C4-2B (cell line): Measurements from ENCODE around the gene HP.
"Not testable (repeated sequence)": the region's sequence is repeated elsewhere in the genome, so short reads cannot be mapped to it uniquely, and the experiment has no call there.

ENCODE experiments used
- H3K27ac ChIP-seq: fragments of 450-650 bp; 2 replicates; pipeline ENCODE4 v1.5.1; 2017
- ZFX ChIP-seq: fragments of 450-650 bp; IDR thresholded peaks from 2 replicates; pipeline ENCODE4 v1.6.1; 2017
- TF ChIP-seq, protein P1 (sequence below): fragments of 450-650 bp; conservative IDR thresholded peaks from 2 replicates; pipeline ENCODE4 v1.5.1; 2017; ENCODE audit warnings: mild to moderate bottlenecking

Gene HP

DNA sequence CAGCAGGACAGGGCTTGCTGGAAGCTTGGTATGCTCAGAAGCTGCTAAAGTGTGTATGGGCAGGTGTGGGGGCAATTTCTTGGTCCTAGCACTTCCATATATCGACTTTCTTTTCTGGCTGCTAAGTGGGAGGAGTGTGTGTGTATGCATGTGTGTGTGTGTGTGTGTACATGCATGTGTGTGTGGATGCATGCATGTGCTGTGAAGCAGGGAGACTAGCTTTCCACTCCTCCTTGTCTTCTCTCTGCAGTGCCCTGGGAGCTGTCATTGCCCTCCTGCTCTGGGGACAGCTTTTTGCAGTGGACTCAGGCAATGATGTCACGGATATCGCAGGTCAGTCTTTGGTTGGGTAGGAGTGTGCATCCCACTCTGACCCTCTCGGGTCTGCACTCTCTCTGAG, 1.6 kb downstream of the HP start:
- H3K27ac ChIP-seq: no peak overlapping the region
- TF ChIP-seq, protein P1, sequence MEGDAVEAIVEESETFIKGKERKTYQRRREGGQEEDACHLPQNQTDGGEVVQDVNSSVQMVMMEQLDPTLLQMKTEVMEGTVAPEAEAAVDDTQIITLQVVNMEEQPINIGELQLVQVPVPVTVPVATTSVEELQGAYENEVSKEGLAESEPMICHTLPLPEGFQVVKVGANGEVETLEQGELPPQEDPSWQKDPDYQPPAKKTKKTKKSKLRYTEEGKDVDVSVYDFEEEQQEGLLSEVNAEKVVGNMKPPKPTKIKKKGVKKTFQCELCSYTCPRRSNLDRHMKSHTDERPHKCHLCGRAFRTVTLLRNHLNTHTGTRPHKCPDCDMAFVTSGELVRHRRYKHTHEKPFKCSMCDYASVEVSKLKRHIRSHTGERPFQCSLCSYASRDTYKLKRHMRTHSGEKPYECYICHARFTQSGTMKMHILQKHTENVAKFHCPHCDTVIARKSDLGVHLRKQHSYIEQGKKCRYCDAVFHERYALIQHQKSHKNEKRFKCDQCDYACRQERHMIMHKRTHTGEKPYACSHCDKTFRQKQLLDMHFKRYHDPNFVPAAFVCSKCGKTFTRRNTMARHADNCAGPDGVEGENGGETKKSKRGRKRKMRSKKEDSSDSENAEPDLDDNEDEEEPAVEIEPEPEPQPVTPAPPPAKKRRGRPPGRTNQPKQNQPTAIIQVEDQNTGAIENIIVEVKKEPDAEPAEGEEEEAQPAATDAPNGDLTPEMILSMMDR: no peak
- no peak for TF ChIP-seq ZFX

- H3K27ac ChIP-seq: not testable (repeated sequence)
Observed at GRCh38 chr16:72057313-72057712, 3.0 kb downstream of the HP start.

DNA sequence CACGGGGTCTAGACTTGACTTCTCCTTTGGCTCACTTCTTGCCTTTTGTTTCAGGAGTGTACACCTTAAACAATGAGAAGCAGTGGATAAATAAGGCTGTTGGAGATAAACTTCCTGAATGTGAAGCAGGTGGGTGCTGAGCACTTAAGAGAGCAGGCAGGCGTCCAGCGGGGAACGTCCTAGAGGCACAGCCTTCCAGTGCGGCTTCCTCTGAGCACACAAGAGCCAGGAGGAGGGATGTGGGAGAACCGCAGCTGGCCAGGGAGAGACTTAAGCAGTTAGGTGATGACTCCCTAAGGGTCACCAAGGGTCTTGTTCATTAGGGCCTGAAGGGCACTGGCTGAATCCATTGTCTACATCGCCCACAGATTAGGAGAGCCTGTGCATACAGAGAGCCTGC, 4.8 kb downstream of the HP start:
- H3K27ac ChIP-seq: not testable (repeated sequence)

DNA sequence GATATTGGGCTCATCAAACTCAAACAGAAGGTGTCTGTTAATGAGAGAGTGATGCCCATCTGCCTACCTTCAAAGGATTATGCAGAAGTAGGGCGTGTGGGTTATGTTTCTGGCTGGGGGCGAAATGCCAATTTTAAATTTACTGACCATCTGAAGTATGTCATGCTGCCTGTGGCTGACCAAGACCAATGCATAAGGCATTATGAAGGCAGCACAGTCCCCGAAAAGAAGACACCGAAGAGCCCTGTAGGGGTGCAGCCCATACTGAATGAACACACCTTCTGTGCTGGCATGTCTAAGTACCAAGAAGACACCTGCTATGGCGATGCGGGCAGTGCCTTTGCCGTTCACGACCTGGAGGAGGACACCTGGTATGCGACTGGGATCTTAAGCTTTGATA, 6.1 kb downstream of the HP start:
- no peak overlapping the region for H3K27ac ChIP-seq
- no peak for TF ChIP-seq ZFX
- TF ChIP-seq, protein P1: no peak

DNA sequence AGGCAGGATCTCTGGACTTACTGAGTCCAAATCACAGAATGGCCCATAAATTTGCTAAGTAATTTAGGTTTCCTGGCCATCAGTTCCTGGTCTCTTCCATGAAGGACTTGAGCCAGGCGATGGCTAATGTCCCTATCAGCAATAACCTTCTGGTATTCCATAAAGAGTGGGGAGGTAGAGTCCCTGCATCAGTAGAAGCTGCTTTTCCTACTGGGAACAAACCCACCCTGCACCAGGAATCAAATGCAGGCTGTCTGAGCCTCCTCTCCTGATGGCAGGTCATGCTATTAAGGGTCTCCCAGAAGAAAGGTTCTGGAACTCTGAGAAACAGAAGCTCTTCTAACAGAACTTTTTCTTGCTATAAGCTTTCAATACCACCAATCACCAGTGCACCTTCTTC, 7.3 kb downstream of the HP start:
- TF ChIP-seq, protein P1: no peak
- no peak for TF ChIP-seq ZFX

DNA sequence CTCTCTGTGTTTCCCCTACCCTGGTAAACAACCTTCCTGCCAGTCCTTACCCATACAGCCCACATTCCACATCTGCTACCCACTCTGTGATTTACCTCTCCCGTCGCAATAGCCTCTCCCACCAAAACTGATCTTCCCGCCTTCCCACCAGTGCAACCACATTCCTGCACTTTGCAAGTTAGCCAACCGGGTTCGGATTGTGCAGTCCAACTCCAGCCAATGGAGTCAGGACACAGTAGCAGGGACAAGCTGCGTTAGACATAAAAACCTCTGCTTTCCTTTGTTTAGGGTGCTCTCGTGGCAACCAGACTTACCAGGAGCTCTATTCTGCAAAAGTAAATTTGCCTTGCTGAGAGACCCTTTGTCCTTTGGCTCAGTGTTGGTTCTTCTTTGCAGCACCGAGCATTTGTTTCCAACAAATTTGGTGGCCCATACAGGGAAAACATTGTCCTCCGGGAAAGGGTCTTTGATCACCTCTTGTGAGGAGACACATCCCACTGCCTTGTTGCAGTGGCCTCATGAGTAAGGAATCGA, 10.1 kb downstream of the HP start:
- TF ChIP-seq ZFX: no peak
- TF ChIP-seq, protein P1: no peak
- no peak overlapping the region for H3K27ac ChIP-seq

More for the DNA sequence above, 7.3 kb downstream of the HP start:
- no peak overlapping the region for H3K27ac ChIP-seq

DNA sequence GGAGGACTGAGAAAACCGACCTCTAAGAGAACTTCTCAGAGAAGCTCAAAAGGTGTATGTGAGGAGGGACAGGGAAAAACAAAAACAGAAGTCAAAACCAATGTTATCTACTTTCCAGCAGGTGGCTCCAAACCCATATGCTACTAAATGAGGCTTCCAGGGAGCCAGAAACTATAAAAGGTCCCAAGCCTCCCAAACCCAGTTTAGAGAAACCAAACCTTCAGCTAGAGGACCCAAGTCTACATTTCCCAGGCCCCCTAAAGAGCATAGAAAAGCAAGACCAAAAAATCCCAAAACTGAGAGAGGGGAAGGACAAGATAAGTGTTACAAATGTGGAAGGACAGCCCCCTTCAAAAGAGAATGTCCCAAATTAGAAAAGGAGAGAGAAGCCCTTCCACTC, 12.4 kb downstream of the HP start:
- no peak overlapping the region for H3K27ac ChIP-seq
- TF ChIP-seq, protein P1: peak; percentile 76
- TF ChIP-seq ZFX: no peak

- H3K27ac ChIP-seq: no peak overlapping the region
- TF ChIP-seq ZFX: no peak
- TF ChIP-seq, protein P1: no peak
Observed at GRCh38 chr16:72068930-72069329, 14.6 kb downstream of the HP start.
